ENCODE measurements around the gene CCDC185.

Gene CCDC185

DNA sequence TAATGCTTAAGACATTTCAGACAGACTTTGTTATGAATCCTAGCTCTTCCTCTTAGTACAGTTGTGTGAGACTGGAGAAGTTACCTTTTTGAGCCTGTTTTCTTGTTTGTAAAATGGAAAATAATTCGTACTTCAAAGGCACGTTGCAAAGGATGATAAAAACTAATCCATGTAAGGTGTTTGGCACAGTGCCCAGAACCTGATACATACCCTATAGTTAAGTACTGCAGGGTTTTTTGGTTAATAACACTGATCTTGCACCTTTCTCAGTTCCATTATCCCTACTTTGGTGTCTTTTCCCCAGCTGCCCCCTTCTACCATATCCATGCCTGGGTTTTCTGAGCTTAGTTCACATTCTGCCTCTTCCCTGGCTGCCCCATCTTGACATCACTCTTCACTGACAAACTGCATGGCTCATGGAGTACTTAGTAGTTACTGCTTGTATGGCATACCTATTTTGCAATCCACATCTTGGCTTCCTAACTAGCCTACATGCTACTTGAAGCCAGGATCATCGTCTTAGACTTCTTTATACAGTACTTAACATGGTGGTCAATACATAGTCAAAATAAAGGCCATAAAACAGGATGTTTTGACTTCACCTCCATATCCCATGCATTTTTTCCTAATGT lies 10.1 kb downstream of the CCDC185 start:
- H3K4me1 ChIP-seq (ENCODE audit: control insufficient read depth, insufficient read depth, low read length) = 0 out of 2 replicates have a peak, but pooled peaks cover 4% of the 10 kb centered on the region
- H3K36me3 ChIP-seq (ENCODE audit: control insufficient read depth in 2 of 2, insufficient read depth in 1 of 2, low read length in 2 of 2) = no peaks in the 10 kb centered on the region
- H3K4me3 ChIP-seq (ENCODE audit: low read depth, low read length) = no peak overlapping the region
- H3K9me3 ChIP-seq (ENCODE audit: control insufficient read depth, insufficient read depth, low read depth, low read length) = no peaks in the 10 kb centered on the region
- ChIA-PET CTCF (interaction anchor here (0.9 kb wide), 1 partner anchor 273 kb away, joined by 3 read pairs; no protein-coding TSS in a partner anchor), POLR2A (no interaction called here)
- no peak overlapping the region for H3K27ac ChIP-seq (ENCODE audit: extremely low read depth, low read depth, low read length)
- TF ChIP-seq SP7 (tag by site-specific recombination; IDR thresholded peaks at IDR 0.05) (peak; percentile 38; the same call in 1 of the 2 replicates), ZNF791 (tag by site-specific recombination; IDR thresholded peaks at IDR 0.05) (0 out of 2 replicates have a peak, but pooled peaks have one; percentile 7), ZNF184 (tag by site-specific recombination; IDR thresholded peaks at IDR 0.05) (peak; percentile 74; the same call in 1 of the 2 replicates), ZBTB21 (tag by site-specific recombination; IDR thresholded peaks at IDR 0.05) (no peak), ZNF623 (tag by site-specific recombination; IDR thresholded peaks at IDR 0.05) (no peak), ZNF19 (tag by site-specific recombination; IDR thresholded peaks at IDR 0.05; ENCODE audit: low read depth) (peak; percentile 10; the same call in 1 of the 2 replicates), ZBTB20 (tag by site-specific recombination; IDR thresholded peaks at IDR 0.05) (0 out of 2 replicates have a peak, but pooled peaks have one; percentile 9), ZNF37A (tag by site-specific recombination; IDR thresholded peaks at IDR 0.05) (peak; percentile 47; the same call in 1 of the 2 replicates), ZFP37 (tag by site-specific recombination; IDR thresholded peaks at IDR 0.05) (no peak), BCL11A (tag by site-specific recombination; IDR thresholded peaks at IDR 0.05; ENCODE audit: low read depth) (no peak), ZNF239 (tag by site-specific recombination; IDR thresholded peaks at IDR 0.05) (no peak), ZNF114 (tag by site-specific recombination; IDR thresholded peaks at IDR 0.05) (no peak), ZXDB (tag by site-specific recombination; IDR thresholded peaks at IDR 0.05) (no peak), SP2 (tag by site-specific recombination; IDR thresholded peaks at IDR 0.05) (no peak), ZNF837 (tag by site-specific recombination; IDR thresholded peaks at IDR 0.05) (no peak), ZNF785 (tag by site-specific recombination; IDR thresholded peaks at IDR 0.05) (no peak), ZNF248 (tag by site-specific recombination; IDR thresholded peaks at IDR 0.05) (0 out of 2 replicates have a peak, but pooled peaks have one; percentile 44), ZNF157 (tag by site-specific recombination; IDR thresholded peaks at IDR 0.05) (no peak), ZNF394 (tag by site-specific recombination; IDR thresholded peaks at IDR 0.05; ENCODE audit: borderline replicate concordance) (no peak), ZNF843 (tag by site-specific recombination; IDR thresholded peaks at IDR 0.05) (no peak), ZNF138 (tag by site-specific recombination; IDR thresholded peaks at IDR 0.05; ENCODE audit: borderline replicate concordance) (no peak), ZNF596 (tag by site-specific recombination; IDR thresholded peaks at IDR 0.05) (no peak), ZNF830 (tag by site-specific recombination; IDR thresholded peaks at IDR 0.05; ENCODE audit: low read depth) (peak; percentile 9; the same call in 1 of the 2 replicates), ZNF544 (tag by site-specific recombination; IDR thresholded peaks at IDR 0.05) (0 out of 2 replicates have a peak, but pooled peaks have one; percentile 46), ZNF112 (tag by site-specific recombination; IDR thresholded peaks at IDR 0.05) (peak; percentile 70), ZNF350 (tag by site-specific recombination; IDR thresholded peaks at IDR 0.05) (peak; percentile 78), ZFP3 (tag by site-specific recombination; IDR thresholded peaks at IDR 0.05; ENCODE audit: low read depth) (no peak), ZNF549 (tag by site-specific recombination; IDR thresholded peaks at IDR 0.05) (peak; percentile 70; the same call in 1 of the 2 replicates)
- TF ChIP-seq, protein P1, sequence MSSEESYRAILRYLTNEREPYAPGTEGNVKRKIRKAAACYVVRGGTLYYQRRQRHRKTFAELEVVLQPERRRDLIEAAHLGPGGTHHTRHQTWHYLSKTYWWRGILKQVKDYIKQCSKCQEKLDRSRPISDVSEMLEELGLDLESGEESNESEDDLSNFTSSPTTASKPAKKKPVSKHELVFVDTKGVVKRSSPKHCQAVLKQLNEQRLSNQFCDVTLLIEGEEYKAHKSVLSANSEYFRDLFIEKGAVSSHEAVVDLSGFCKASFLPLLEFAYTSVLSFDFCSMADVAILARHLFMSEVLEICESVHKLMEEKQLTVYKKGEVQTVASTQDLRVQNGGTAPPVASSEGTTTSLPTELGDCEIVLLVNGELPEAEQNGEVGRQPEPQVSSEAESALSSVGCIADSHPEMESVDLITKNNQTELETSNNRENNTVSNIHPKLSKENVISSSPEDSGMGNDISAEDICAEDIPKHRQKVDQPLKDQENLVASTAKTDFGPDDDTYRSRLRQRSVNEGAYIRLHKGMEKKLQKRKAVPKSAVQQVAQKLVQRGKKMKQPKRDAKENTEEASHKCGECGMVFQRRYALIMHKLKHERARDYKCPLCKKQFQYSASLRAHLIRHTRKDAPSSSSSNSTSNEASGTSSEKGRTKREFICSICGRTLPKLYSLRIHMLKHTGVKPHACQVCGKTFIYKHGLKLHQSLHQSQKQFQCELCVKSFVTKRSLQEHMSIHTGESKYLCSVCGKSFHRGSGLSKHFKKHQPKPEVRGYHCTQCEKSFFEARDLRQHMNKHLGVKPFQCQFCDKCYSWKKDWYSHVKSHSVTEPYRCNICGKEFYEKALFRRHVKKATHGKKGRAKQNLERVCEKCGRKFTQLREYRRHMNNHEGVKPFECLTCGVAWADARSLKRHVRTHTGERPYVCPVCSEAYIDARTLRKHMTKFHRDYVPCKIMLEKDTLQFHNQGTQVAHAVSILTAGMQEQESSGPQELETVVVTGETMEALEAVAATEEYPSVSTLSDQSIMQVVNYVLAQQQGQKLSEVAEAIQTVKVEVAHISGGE (tag by site-specific recombination; conservative IDR thresholded peaks at IDR 0.05; ENCODE audit: low read depth) = no peak
- TF ChIP-seq, protein P2, sequence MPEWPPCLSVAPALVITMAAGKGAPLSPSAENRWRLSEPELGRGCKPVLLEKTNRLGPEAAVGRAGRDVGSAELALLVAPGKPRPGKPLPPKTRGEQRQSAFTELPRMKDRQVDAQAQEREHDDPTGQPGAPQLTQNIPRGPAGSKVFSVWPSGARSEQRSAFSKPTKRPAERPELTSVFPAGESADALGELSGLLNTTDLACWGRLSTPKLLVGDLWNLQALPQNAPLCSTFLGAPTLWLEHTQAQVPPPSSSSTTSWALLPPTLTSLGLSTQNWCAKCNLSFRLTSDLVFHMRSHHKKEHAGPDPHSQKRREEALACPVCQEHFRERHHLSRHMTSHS (tag by site-specific recombination; IDR thresholded peaks at IDR 0.05) = no peak
- TF ChIP-seq, protein P3, sequence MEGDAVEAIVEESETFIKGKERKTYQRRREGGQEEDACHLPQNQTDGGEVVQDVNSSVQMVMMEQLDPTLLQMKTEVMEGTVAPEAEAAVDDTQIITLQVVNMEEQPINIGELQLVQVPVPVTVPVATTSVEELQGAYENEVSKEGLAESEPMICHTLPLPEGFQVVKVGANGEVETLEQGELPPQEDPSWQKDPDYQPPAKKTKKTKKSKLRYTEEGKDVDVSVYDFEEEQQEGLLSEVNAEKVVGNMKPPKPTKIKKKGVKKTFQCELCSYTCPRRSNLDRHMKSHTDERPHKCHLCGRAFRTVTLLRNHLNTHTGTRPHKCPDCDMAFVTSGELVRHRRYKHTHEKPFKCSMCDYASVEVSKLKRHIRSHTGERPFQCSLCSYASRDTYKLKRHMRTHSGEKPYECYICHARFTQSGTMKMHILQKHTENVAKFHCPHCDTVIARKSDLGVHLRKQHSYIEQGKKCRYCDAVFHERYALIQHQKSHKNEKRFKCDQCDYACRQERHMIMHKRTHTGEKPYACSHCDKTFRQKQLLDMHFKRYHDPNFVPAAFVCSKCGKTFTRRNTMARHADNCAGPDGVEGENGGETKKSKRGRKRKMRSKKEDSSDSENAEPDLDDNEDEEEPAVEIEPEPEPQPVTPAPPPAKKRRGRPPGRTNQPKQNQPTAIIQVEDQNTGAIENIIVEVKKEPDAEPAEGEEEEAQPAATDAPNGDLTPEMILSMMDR (tag by site-specific recombination; IDR thresholded peaks at IDR 0.05) = no peak
- TF ChIP-seq, protein P4, sequence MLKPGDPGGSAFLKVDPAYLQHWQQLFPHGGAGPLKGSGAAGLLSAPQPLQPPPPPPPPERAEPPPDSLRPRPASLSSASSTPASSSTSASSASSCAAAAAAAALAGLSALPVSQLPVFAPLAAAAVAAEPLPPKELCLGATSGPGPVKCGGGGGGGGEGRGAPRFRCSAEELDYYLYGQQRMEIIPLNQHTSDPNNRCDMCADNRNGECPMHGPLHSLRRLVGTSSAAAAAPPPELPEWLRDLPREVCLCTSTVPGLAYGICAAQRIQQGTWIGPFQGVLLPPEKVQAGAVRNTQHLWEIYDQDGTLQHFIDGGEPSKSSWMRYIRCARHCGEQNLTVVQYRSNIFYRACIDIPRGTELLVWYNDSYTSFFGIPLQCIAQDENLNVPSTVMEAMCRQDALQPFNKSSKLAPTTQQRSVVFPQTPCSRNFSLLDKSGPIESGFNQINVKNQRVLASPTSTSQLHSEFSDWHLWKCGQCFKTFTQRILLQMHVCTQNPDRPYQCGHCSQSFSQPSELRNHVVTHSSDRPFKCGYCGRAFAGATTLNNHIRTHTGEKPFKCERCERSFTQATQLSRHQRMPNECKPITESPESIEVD (tag by site-specific recombination; IDR thresholded peaks at IDR 0.05) = 0 out of 2 replicates have a peak, but pooled peaks have one; percentile 32

All from HEK293 (cell line).